Measurements from ENCODE around the gene OCRL.

OCRL gene

DNA sequence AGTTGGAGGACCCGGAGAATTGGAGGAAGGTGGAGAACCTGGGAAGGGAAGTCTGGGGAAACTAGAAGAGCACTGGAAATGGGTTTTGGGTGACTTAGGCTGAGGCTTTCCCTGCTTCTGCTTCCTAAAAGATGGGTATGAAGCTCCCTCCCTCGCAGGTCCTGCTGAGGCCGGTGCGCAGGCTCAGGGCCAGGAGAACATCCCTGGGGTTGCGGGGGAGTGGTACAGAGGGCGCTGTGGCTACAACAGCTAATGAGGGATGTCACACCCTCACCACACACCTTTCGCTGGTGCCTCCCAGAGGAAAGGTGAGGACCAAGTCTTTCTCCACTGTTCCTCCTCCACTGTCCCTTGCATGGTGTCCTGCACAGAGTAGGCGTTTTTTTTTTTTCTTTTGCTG lies 98.9 kb downstream of the OCRL start:
- no peak for DNase-seq

DNA sequence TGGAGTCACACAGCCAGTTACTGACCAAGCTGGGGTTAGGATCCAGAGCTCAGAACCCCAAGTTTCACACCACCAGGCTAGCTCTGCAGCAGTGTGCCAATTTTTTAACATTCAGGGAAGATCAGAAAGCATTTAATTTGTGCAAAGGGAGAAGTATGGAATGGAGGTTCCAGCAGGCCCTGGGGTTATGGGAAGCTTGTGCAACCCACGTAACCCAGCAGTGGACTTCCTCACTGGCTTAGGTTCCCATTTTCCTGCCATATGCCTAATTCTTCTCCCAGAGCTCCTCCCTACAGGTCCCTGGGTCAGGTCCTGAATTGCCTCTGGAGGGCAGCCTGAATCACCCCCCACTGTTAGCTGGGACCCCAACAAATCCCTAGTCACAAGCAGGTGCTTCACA lies 100.7 kb downstream of the OCRL start:
- no peak for DNase-seq

DNA sequence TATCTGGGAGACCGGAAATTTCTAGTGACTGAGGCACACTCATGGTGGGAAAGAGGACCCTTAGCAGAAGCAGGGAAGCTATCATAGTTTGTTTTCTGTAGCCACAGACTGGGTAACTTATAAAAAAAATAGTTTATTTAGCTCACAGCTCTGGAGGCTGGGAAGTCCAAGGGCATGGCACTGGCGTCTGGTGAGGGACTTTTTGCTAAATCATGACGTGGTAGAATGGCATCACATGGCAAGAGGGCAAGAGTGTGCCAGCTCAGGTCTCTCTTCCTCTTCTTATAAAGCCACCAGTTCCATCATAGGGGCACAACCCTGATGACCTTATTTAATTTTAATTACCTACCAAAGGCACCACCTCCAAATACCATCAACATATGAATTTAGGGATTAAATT lies 101.4 kb downstream of the OCRL start:
- DNase-seq: no peak

DNA sequence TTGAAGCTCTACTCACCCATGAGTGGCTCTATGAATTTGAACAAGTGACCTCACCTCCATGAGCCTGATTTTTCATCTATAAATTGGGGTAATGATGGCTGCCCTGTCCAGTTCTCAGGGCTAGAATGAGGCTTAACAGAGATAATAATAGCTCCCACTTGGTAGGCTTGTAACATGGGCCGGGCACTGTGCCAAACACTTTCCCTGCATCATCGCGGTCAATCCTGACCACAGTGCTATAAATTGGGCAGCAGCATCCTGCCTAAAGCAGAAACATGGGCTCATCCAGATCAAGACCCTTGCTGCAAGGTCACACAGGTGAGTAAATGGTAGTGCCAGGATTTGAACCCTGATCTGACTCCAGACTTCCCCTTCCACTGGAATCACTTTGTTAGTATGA lies 101.9 kb downstream of the OCRL start:
- no peak for DNase-seq
